ENCODE measurements around the gene NPC2.

DNA sequence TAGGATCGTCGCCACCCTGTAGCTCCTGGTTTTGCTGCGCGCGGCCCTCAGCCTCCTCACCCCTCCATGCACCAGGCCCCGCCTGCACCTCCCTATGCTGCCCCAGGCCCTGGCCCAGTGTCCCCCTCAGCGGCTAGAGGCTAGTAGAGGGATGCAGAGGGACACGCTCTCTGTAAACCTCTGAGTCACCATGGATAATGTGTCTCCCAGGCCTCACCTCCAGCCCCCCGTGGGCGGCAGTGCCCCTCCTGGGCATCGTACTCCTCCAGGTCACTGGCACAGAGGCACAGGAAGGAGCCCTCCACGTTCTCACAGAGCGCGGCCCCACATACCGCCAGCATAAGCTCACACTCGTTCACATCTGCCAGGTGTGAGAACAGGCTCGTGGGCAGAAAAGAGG is 12.7 kb upstream of the NPC2 start:
- TF ChIP-seq, protein P1, sequence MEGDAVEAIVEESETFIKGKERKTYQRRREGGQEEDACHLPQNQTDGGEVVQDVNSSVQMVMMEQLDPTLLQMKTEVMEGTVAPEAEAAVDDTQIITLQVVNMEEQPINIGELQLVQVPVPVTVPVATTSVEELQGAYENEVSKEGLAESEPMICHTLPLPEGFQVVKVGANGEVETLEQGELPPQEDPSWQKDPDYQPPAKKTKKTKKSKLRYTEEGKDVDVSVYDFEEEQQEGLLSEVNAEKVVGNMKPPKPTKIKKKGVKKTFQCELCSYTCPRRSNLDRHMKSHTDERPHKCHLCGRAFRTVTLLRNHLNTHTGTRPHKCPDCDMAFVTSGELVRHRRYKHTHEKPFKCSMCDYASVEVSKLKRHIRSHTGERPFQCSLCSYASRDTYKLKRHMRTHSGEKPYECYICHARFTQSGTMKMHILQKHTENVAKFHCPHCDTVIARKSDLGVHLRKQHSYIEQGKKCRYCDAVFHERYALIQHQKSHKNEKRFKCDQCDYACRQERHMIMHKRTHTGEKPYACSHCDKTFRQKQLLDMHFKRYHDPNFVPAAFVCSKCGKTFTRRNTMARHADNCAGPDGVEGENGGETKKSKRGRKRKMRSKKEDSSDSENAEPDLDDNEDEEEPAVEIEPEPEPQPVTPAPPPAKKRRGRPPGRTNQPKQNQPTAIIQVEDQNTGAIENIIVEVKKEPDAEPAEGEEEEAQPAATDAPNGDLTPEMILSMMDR (IDR thresholded peaks at IDR 0.05 in 8 of 11, conservative IDR thresholded peaks at IDR 0.05 in 3 of 11), result no peak
- TF ChIP-seq POLR2AphosphoS5 (IDR thresholded peaks at IDR 0.05) (no peak), POLR2A (IDR thresholded peaks at IDR 0.05) (no peak)
